HL-60 (cell line): ENCODE results near the gene RELN.
A peak's percentile ranks its signal among the peaks of the same experiment; 100 is the strongest.

Experiments used
- DNase-seq, 2 experiments: peaks; one replicate each; pipeline ENCODE4 v3.0.0-alpha.2; 2010 to 2020; ENCODE audit warnings: low read depth in 1 of 2, low spot score in 1 of 2
- H3K27ac ChIP-seq: fragments of 250-450 bp; sonication (Bioruptor Pico); replicated peaks from 2 replicates; pipeline ENCODE4 v1.5.1; 2020; ENCODE audit warnings: mild to moderate bottlenecking, moderate library complexity
- H3K27me3 ChIP-seq: fragments of 250-450 bp; sonication (Bioruptor Pico); 2 replicates; pipeline ENCODE4 v1.5.1; 2021; ENCODE audit warnings: mild to moderate bottlenecking, moderate library complexity; ENCODE audit not compliant: insufficient read depth, poor library complexity, severe bottlenecking
- H3K4me3 ChIP-seq: replicated peaks from 2 replicates; pipeline ENCODE4 v1.5.1; 2011; ENCODE audit warnings: mild to moderate bottlenecking, control low read depth, low read length; ENCODE audit not compliant: insufficient read depth
- GABPA ChIP-seq: IDR thresholded peaks from 2 replicates; pipeline ENCODE4 v1.6.1; 2012; ENCODE audit warnings: low read depth
- POLR2AphosphoS5 ChIP-seq: IDR thresholded peaks from 2 replicates; pipeline ENCODE4 v1.6.1; 2012; ENCODE audit warnings: low read depth
- SPI1 ChIP-seq: IDR thresholded peaks from 2 replicates; pipeline ENCODE4 v1.6.1; 2012; ENCODE audit warnings: low read depth, mild to moderate bottlenecking, borderline replicate concordance
- TF ChIP-seq, protein P1 (sequence below): IDR thresholded peaks from 2 replicates; pipeline ENCODE4 v1.6.1; 2012; ENCODE audit warnings: low read depth; ENCODE audit not compliant: insufficient replicate concordance
- TF ChIP-seq, protein P2 (sequence below): IDR thresholded peaks from one replicate; pipeline ENCODE4 v1.5.1; 2011; ENCODE audit warnings: low read length, control low read depth, inconsistent platforms; ENCODE audit not compliant: insufficient read depth

Gene RELN

DNA sequence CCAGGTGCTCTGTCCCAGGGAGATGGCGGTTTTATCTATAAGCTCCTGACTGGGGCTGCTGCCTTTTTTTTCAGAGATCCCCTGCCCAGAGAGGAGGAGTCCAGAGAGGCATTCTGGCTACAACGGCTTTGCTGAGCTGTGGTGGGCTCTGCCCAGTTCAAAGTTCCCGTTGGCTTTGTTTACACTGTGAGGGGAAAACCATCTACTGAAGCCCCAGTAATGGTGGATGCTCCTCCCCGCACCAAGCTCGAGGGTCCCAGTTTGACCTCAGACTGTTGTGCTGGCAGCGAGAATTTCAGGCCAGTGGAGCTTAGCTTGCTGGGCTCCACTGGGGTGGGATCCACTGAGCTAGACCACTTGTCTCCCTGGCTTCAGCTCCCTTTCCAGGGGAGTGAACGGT is 527.1 kb downstream of the RELN start:
- no peak overlapping the region for H3K4me3 ChIP-seq
- no peaks in the 10 kb centered on the region for H3K27me3 ChIP-seq
- TF ChIP-seq, protein P1, sequence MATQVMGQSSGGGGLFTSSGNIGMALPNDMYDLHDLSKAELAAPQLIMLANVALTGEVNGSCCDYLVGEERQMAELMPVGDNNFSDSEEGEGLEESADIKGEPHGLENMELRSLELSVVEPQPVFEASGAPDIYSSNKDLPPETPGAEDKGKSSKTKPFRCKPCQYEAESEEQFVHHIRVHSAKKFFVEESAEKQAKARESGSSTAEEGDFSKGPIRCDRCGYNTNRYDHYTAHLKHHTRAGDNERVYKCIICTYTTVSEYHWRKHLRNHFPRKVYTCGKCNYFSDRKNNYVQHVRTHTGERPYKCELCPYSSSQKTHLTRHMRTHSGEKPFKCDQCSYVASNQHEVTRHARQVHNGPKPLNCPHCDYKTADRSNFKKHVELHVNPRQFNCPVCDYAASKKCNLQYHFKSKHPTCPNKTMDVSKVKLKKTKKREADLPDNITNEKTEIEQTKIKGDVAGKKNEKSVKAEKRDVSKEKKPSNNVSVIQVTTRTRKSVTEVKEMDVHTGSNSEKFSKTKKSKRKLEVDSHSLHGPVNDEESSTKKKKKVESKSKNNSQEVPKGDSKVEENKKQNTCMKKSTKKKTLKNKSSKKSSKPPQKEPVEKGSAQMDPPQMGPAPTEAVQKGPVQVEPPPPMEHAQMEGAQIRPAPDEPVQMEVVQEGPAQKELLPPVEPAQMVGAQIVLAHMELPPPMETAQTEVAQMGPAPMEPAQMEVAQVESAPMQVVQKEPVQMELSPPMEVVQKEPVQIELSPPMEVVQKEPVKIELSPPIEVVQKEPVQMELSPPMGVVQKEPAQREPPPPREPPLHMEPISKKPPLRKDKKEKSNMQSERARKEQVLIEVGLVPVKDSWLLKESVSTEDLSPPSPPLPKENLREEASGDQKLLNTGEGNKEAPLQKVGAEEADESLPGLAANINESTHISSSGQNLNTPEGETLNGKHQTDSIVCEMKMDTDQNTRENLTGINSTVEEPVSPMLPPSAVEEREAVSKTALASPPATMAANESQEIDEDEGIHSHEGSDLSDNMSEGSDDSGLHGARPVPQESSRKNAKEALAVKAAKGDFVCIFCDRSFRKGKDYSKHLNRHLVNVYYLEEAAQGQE = no peak
- TF ChIP-seq GABPA (no peak), POLR2AphosphoS5 (no peak), SPI1 (no peak)
- TF ChIP-seq, protein P2, sequence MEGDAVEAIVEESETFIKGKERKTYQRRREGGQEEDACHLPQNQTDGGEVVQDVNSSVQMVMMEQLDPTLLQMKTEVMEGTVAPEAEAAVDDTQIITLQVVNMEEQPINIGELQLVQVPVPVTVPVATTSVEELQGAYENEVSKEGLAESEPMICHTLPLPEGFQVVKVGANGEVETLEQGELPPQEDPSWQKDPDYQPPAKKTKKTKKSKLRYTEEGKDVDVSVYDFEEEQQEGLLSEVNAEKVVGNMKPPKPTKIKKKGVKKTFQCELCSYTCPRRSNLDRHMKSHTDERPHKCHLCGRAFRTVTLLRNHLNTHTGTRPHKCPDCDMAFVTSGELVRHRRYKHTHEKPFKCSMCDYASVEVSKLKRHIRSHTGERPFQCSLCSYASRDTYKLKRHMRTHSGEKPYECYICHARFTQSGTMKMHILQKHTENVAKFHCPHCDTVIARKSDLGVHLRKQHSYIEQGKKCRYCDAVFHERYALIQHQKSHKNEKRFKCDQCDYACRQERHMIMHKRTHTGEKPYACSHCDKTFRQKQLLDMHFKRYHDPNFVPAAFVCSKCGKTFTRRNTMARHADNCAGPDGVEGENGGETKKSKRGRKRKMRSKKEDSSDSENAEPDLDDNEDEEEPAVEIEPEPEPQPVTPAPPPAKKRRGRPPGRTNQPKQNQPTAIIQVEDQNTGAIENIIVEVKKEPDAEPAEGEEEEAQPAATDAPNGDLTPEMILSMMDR = no peak

DNA sequence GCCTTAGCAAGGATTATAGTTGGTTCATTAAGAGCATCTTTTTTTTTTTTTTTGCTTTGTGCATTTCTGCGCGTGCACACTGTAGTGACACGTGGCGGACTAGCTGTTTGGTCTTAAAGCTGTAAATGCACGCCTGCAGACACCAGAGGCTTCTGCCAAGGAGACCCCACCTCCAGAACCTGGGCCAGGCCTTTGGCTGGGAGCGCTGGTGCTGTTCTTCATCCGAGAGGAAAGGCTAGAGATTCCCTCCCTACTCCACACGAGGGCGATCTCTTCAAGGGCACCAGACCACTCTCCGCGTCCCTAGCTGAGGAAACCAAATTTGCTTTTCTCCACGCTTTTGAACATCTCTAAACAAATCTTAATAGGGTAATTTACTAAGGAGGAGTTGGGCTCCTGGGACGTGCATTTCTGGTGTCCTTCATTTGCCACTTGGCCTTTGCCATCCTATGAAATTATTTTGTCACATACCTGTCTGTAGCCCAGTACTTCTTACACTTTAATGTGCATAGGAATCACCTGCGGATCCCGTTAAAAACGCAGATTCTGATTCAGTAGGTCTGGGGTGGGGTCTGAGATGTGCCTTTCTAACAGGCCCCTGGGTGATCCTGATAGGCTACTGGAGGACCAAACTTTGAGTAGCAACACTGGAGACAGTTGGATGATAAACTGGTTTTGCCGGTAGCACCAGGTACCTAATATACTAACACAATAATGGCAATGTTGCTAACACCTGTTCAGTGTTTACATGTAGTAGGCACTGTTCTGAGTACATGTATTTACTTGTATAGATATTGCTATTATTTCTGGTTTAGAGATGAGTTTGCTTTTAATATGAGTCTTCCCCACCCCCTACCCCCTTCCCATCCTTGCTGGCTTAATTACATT is 542.1 kb downstream of the RELN start:
- Histone ChIP-seq H3K27me3 (peaks cover 43% of the 10 kb centered on the region), H3K27ac (no peak overlapping the region), H3K4me3 (no peak overlapping the region)
- TF ChIP-seq SPI1 (no peak), GABPA (no peak), POLR2AphosphoS5 (no peak)
- TF ChIP-seq, protein P2 = peak; percentile 83
- TF ChIP-seq, protein P1 = no peak
- peak; percentile 7 to 53 for DNase-seq

More for the DNA sequence above, 527.1 kb downstream of the RELN start:
- no peak for DNase-seq
- no peak overlapping the region for H3K27ac ChIP-seq

- Histone ChIP-seq H3K4me3 (peak within 1 kb of the TSS; percentile 17), H3K27me3 (peaks cover 43% of the 10 kb centered on the region)
These were observed 543.4 kb downstream of the RELN start, which contains the start of gene SLC26A5 for GRCh38 chr7:103446049-103446520. Gene SLC26A5 (minus strand): TSS chr7:103446207. CDS start chr7:103421514, 24,693 bp downstream.

More at GRCh38 chr7:103446049-103446520, 543.4 kb downstream of the RELN start, which contains the start of gene SLC26A5:
- H3K27ac ChIP-seq = no peak within 1 kb of the TSS
- TF ChIP-seq GABPA (no peak), POLR2AphosphoS5 (no peak), SPI1 (no peak)
- TF ChIP-seq, protein P2 = no peak
- TF ChIP-seq, protein P1 = no peak
- DNase-seq = no peak
